Natural killer cell (primary cell): ENCODE results near the gene CR2. TPM values are rescaled to one million over a fixed set of nuclear protein-coding genes. Genes with fewer than 3 reads are reported as not detected.

ENCODE experiments used
- ATAC-seq, 3 donors: fragments of 150-1000 bp in 2 of 3; fragments of 200-7000 bp in 1 of 3; cut with Tn5 transposase; 1 replicate in 1 of 3; 2 replicates in 2 of 3; pipeline ENCODE4 v1.10.0; 2021; ENCODE audit warnings: mild to moderate bottlenecking in 2 of 3, moderate library complexity in 2 of 3
- DNase-seq, 2 donors: peaks; one replicate each; pipeline versions ENCODE4 v3.0.0 to v3.0.0-alpha.2; 2013 to 2021; ENCODE audit warnings: mixed read lengths in 1 of 2
- H3K27ac ChIP-seq: one replicate; pipeline ENCODE4 v1.5.1; 2013; ENCODE audit warnings: mild to moderate bottlenecking, low read length
- H3K27me3 ChIP-seq: one replicate; pipeline ENCODE4 v1.6.1; 2013; ENCODE audit warnings: low read length; ENCODE audit not compliant: control insufficient read depth, insufficient read depth
- H3K36me3 ChIP-seq: one replicate; pipeline ENCODE4 v1.6.1; 2013; ENCODE audit warnings: low read length; ENCODE audit not compliant: control insufficient read depth, insufficient read depth
- H3K4me1 ChIP-seq: one replicate; pipeline ENCODE4 v1.6.1; 2013; ENCODE audit warnings: low read length; ENCODE audit not compliant: control insufficient read depth, insufficient read depth
- H3K4me3 ChIP-seq: one replicate; pipeline ENCODE4 v1.5.1; 2013; ENCODE audit warnings: low read length
- H3K9me3 ChIP-seq: one replicate; pipeline ENCODE4 v1.6.1; 2013; ENCODE audit warnings: low read length; ENCODE audit not compliant: control insufficient read depth, insufficient read depth
- H3K27ac Mint-ChIP-seq, 2 donors: one replicate each; pipeline ENCODE4 v1.8.0; 2022; ENCODE audit warnings: mild to moderate bottlenecking in 2 of 2, mixed read lengths in 2 of 2, moderate library complexity in 1 of 2
- H3K27me3 Mint-ChIP-seq, 2 donors: one replicate each; pipeline ENCODE4 v1.8.0; 2022; ENCODE audit warnings: low read depth in 2 of 2, mixed read lengths in 2 of 2
- H3K36me3 Mint-ChIP-seq: one replicate; pipeline ENCODE4 v1.8.0; 2022; ENCODE audit warnings: mixed read lengths
- H3K4me1 Mint-ChIP-seq, 2 donors: one replicate each; pipeline ENCODE4 v1.8.0; 2022; ENCODE audit warnings: mixed read lengths in 2 of 2
- H3K4me3 Mint-ChIP-seq: one replicate; pipeline ENCODE4 v1.8.0; 2022; ENCODE audit warnings: mild to moderate bottlenecking, moderate library complexity, mixed read lengths
- H3K9me3 Mint-ChIP-seq, 2 donors: one replicate each; pipeline ENCODE4 v1.8.0; 2022; ENCODE audit warnings: mixed read lengths in 2 of 2
- CTCF ChIP-seq: fragments of 200-600 bp; IDR thresholded peaks from one replicate; pipeline ENCODE4 v1.8.0; 2022; ENCODE audit warnings: antibody characterized with exemption
- WGBS: methylation state at CpG from one replicate; pipeline ENCODE4 v1.1.7; 2013; ENCODE audit warnings: missing lambda C conversion rate; ENCODE audit not compliant: insufficient coverage; 5-methylcytosine and 5-hydroxymethylcytosine counted together
- intact Hi-C: fragments of 100-400 bp; cut with micrococcal nuclease; formaldehyde crosslinking; loops from one replicate; pipeline ENCODE4 v1.14.2; 2022
- total RNA-seq, 4 donors: library from RNA; stranded (reverse); fragments of 120-200 nt in 1 of 4; gene quantifications; one replicate each; pipeline versions ENCODE4 v1.2.3 to v1.2.4, GENCODE V29; 2013 to 2022

Gene CR2
- total RNA-seq, 3 donors from 2014 or later (not counting 1 experiment from before 2014, with no cell fraction given), result 0.19 to 0.48 (median 0.29) TPM

GRCh38 chr1:207444514-207445217, 9.5 kb upstream of the CR2 start:
- no peak for DNase-seq
- Mint-ChIP-seq H3K27me3 (peaks cover 20 to 35% of the 10 kb centered on the region in 2 donors), H3K9me3 (no peaks in the 10 kb centered on the region), H3K36me3 (no peaks in the 10 kb centered on the region), H3K4me3 (no peak overlapping the region), H3K27ac (no peak overlapping the region), H3K4me1 (no peaks in the 10 kb centered on the region)
- 82% methylated on average over 3 of the region's 5 CpGs for WGBS
- Histone ChIP-seq H3K27me3 (peaks cover 5% of the 10 kb centered on the region), H3K27ac (no peak overlapping the region), H3K9me3 (no peaks in the 10 kb centered on the region), H3K36me3 (no peaks in the 10 kb centered on the region), H3K4me3 (no peak overlapping the region), H3K4me1 (no peaks in the 10 kb centered on the region)
- no peak for ATAC-seq
- TF ChIP-seq CTCF, result no peak
- intact Hi-C loops, result no loop called here

GRCh38 chr1:207453710-207454045, 450 bp upstream of the CR2 start:
- peaks cover 0 to 4% of the 10 kb centered on the region in 2 donors for H3K4me1 Mint-ChIP-seq
- H3K27me3 ChIP-seq, result peaks cover 32% of the 10 kb centered on the region
- 8% methylated on average over 1 of the region's 1 CpG for WGBS
- H3K9me3 Mint-ChIP-seq, result no peaks in the 10 kb centered on the region
- no peak for TF ChIP-seq CTCF
- no peak overlapping the region for H3K27ac ChIP-seq
- ATAC-seq (no peak), DNase-seq (no peak)
- H3K4me1 ChIP-seq, result peaks cover 10% of the 10 kb centered on the region
- no peaks in the 10 kb centered on the region for H3K9me3 ChIP-seq
- no peak overlapping the region for H3K27ac Mint-ChIP-seq
- peak overlapping the region; percentile 65 for H3K4me3 Mint-ChIP-seq
- intact Hi-C loops, result no loop called here
- no peaks in the 10 kb centered on the region for H3K36me3 ChIP-seq
- H3K36me3 Mint-ChIP-seq, result no peaks in the 10 kb centered on the region
- H3K4me3 ChIP-seq, result no peak overlapping the region
- peaks cover 30 to 35% of the 10 kb centered on the region in 2 donors for H3K27me3 Mint-ChIP-seq

- H3K27ac ChIP-seq, result no peak overlapping the region
- H3K4me1 ChIP-seq, result peaks cover 10% of the 10 kb centered on the region
- H3K4me3 ChIP-seq, result peak overlapping the region; percentile 47
- 76% methylated on average over 6 of the region's 6 CpGs for WGBS
- H3K9me3 ChIP-seq, result no peaks in the 10 kb centered on the region
- H3K27ac Mint-ChIP-seq, result no peak overlapping the region
- peak overlapping the region; percentile 19 for H3K4me3 Mint-ChIP-seq
- no peaks in the 10 kb centered on the region for H3K36me3 ChIP-seq
- peaks cover 30% of the 10 kb centered on the region for H3K27me3 ChIP-seq
- DNase-seq, result no peak
- no peaks in the 10 kb centered on the region for H3K36me3 Mint-ChIP-seq
- H3K27me3 Mint-ChIP-seq, result peaks cover 20 to 30% of the 10 kb centered on the region in 2 donors
- no peaks in the 10 kb centered on the region for H3K9me3 Mint-ChIP-seq
- peaks cover 0 to 4% of the 10 kb centered on the region in 2 donors for H3K4me1 Mint-ChIP-seq
- intact Hi-C loops, result no loop called here
- TF ChIP-seq CTCF, result no peak
- ATAC-seq, result no peak
Observed at GRCh38 chr1:207455183-207455754, 1.1 kb downstream of the CR2 start.
